GM20431 (cell line): ENCODE results near the gene ORC2.

ENCODE experiments used
- in situ Hi-C: fragments of 300-500 bp; cut with MseI, MboI; formaldehyde crosslinking; loops from one replicate; pipeline ENCODE4 v1.15.0; 2020; ENCODE audit warnings: low sequenced_read_pairs; ENCODE audit not compliant: unreplicated experiment

ORC2 gene

GRCh38 chr2:200864176-200865034, 99.1 kb downstream of the ORC2 start, which contains the start of gene CLK1:
CLK1 (minus strand) TSS chr2:200864658; CDS start chr2:200861862, 2,796 bp downstream.
- in situ Hi-C loops: no loop called here

- in situ Hi-C loops: no loop called here
Measured at GRCh38 chr2:200863782-200864175, 99.7 kb downstream of the ORC2 start.

- in situ Hi-C loops: no loop called here
Measured at GRCh38 chr2:200862532-200863000, 100.9 kb downstream of the ORC2 start.

GRCh38 chr2:200861617-200862155, 101.8 kb downstream of the ORC2 start:
- in situ Hi-C loops: no loop called here

GRCh38 chr2:200860092-200860795, 103.2 kb downstream of the ORC2 start:
- in situ Hi-C loops: no loop called here
